ENCODE results near the gene MTSS2. TPM values are rescaled to one million over a fixed set of nuclear protein-coding genes. Genes with fewer than 3 reads are reported as not detected.

MTSS2 gene
- polyA plus RNA-seq, 1 donor from 2014 or later: 20.4 TPM

DNA sequence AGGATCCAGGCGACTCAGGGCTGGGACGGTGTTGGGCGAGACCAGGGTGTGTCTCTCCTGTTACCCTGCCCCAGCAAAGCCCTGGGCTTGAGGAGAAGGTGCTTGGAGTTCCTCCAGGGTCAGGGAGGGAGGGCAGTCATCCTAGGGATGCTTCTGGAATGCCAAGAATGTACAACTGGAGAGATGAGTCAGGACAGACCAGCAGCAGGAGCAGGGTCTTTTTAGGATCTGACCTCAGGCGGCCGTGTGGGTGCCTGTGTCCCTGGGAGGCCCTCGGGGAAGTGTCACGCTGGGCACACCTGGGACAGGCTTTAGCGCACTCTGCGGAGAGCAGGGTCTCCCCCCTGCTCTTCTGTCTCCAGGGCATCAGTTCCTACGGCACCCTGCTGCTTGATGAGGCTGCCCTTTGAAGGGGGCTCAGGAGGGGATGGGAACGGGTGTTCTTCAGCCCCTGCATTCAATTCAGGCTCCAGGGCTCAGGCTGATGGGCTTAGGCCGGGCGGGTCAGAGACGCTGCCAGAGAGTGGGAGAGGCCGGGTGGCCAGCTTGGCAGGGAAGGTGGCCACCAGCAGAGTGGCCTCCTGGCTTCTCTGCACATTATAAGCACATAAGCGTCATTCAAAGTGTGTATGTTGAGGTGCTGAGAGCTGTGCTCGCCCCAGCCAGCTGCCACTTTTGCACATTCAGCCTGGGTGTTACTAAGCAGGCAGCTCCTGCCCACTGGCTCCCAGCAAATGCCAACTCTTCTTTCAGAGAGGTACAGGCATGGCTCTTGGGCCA lies 8.4 kb upstream of the MTSS2 start:
- H3K36me3 ChIP-seq (ENCODE audit: insufficient read depth, low read length): no peaks in the 10 kb centered on the region

DNA sequence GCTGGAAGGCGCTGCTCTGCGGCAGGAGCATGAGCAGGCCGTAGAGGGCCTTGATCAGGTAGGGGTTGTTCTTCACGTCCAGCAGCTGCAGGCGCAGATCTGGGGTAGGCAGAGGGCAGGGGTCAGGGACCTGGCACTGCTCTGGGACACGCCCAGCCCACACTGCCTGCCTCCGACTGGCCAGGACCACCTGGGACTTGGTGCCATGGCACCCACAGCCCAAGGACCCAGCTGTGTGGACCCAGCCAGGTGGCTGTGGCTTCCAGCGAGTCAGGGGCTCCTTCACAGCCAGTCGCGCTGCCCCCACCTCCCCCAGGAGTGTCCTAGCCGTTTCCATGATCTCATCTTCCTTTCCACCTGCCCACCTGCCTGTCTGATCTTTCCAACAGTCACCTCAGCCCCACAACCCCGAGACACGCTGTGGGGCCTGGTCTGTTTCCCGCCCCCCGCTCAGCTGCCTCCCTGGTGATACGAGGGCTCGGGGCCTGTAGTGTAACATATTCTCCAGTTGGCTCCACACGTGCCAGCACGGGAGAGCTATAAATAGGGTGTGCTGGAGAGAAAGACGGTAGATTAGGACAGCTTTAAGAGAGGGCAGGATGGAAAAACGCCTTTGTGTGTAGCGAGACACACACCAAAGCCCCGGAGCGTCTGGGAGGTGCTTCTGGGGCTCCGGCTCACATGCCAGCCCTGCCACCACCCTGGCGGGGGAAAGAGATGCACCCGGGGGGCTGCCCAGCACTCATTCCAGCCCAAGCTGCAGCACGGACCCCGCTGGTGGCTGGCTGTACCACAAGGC lies 7.2 kb upstream of the MTSS2 start:
- no peaks in the 10 kb centered on the region for H3K27me3 ChIP-seq (ENCODE audit: insufficient read depth, low read depth, low read length)
- H2AFZ ChIP-seq (ENCODE audit: low read depth, low read length): no peak overlapping the region

More for the DNA sequence above, 8.4 kb upstream of the MTSS2 start:
- Histone ChIP-seq H3K9ac (ENCODE audit: low read length) (no peak overlapping the region), H3K27me3 (ENCODE audit: insufficient read depth, low read depth, low read length) (no peaks in the 10 kb centered on the region), H3K4me2 (ENCODE audit: low read length) (no peak overlapping the region), H3K9me3 (ENCODE audit: low read length) (no peaks in the 10 kb centered on the region), H4K20me1 (ENCODE audit: insufficient read depth) (no peaks in the 10 kb centered on the region), H3K27ac (ENCODE audit: low read length) (no peak overlapping the region), H3K79me2 (replicated peaks; ENCODE audit: insufficient read depth, low read length) (no peaks in the 10 kb centered on the region), H3F3A (ENCODE audit: insufficient read depth, low read length, poor library complexity, severe bottlenecking) (no peaks in the 10 kb centered on the region), H2AFZ (ENCODE audit: low read depth, low read length) (no peak overlapping the region), H3K4me3 (ENCODE audit: low read length) (no peak overlapping the region), H3K9me2 (ENCODE audit: insufficient read depth, low read length) (no peaks in the 10 kb centered on the region)
- TF ChIP-seq RAD21 (conservative IDR thresholded peaks at IDR 0.05) (no peak), EP300 (conservative IDR thresholded peaks at IDR 0.05; ENCODE audit: poor library complexity, severe bottlenecking) (no peak), MXI1 (conservative IDR thresholded peaks at IDR 0.05; ENCODE audit: poor library complexity, severe bottlenecking) (no peak), TAF1 (IDR thresholded peaks at IDR 0.05; ENCODE audit: low read depth) (no peak), POLR2AphosphoS5 (IDR thresholded peaks at IDR 0.05) (no peak), EZH2 (IDR thresholded peaks at IDR 0.05; ENCODE audit: borderline replicate concordance, insufficient read depth, low read length, poor library complexity, severe bottlenecking) (no peak), SMC3 (conservative IDR thresholded peaks at IDR 0.05; ENCODE audit: poor library complexity) (no peak)
- TF ChIP-seq, protein P1, sequence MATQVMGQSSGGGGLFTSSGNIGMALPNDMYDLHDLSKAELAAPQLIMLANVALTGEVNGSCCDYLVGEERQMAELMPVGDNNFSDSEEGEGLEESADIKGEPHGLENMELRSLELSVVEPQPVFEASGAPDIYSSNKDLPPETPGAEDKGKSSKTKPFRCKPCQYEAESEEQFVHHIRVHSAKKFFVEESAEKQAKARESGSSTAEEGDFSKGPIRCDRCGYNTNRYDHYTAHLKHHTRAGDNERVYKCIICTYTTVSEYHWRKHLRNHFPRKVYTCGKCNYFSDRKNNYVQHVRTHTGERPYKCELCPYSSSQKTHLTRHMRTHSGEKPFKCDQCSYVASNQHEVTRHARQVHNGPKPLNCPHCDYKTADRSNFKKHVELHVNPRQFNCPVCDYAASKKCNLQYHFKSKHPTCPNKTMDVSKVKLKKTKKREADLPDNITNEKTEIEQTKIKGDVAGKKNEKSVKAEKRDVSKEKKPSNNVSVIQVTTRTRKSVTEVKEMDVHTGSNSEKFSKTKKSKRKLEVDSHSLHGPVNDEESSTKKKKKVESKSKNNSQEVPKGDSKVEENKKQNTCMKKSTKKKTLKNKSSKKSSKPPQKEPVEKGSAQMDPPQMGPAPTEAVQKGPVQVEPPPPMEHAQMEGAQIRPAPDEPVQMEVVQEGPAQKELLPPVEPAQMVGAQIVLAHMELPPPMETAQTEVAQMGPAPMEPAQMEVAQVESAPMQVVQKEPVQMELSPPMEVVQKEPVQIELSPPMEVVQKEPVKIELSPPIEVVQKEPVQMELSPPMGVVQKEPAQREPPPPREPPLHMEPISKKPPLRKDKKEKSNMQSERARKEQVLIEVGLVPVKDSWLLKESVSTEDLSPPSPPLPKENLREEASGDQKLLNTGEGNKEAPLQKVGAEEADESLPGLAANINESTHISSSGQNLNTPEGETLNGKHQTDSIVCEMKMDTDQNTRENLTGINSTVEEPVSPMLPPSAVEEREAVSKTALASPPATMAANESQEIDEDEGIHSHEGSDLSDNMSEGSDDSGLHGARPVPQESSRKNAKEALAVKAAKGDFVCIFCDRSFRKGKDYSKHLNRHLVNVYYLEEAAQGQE (IDR thresholded peaks at IDR 0.05; ENCODE audit: borderline replicate concordance): no peak
- TF ChIP-seq, protein P2, sequence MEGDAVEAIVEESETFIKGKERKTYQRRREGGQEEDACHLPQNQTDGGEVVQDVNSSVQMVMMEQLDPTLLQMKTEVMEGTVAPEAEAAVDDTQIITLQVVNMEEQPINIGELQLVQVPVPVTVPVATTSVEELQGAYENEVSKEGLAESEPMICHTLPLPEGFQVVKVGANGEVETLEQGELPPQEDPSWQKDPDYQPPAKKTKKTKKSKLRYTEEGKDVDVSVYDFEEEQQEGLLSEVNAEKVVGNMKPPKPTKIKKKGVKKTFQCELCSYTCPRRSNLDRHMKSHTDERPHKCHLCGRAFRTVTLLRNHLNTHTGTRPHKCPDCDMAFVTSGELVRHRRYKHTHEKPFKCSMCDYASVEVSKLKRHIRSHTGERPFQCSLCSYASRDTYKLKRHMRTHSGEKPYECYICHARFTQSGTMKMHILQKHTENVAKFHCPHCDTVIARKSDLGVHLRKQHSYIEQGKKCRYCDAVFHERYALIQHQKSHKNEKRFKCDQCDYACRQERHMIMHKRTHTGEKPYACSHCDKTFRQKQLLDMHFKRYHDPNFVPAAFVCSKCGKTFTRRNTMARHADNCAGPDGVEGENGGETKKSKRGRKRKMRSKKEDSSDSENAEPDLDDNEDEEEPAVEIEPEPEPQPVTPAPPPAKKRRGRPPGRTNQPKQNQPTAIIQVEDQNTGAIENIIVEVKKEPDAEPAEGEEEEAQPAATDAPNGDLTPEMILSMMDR (IDR thresholded peaks at IDR 0.05; ENCODE audit: poor library complexity, severe bottlenecking): no peak

More for the DNA sequence above, 7.2 kb upstream of the MTSS2 start:
- no peak overlapping the region for H3K4me2 ChIP-seq (ENCODE audit: low read length)
- H3F3A ChIP-seq (ENCODE audit: insufficient read depth, low read length, poor library complexity, severe bottlenecking): no peaks in the 10 kb centered on the region
- peak overlapping the region; percentile 81 for H3K9ac ChIP-seq (ENCODE audit: low read length)
- no peaks in the 10 kb centered on the region for H3K79me2 ChIP-seq (replicated peaks; ENCODE audit: insufficient read depth, low read length)
- no peak for TF ChIP-seq TAF1 (IDR thresholded peaks at IDR 0.05; ENCODE audit: low read depth)
- TF ChIP-seq EP300 (conservative IDR thresholded peaks at IDR 0.05; ENCODE audit: poor library complexity, severe bottlenecking): no peak
- TF ChIP-seq SMC3 (conservative IDR thresholded peaks at IDR 0.05; ENCODE audit: poor library complexity): no peak
- TF ChIP-seq EZH2 (IDR thresholded peaks at IDR 0.05; ENCODE audit: borderline replicate concordance, insufficient read depth, low read length, poor library complexity, severe bottlenecking): no peak
- peak overlapping the region; percentile 94 for H3K27ac ChIP-seq (ENCODE audit: low read length)
- no peaks in the 10 kb centered on the region for H3K9me3 ChIP-seq (ENCODE audit: low read length)
- no peaks in the 10 kb centered on the region for H3K36me3 ChIP-seq (ENCODE audit: insufficient read depth, low read length)
- H3K4me3 ChIP-seq (ENCODE audit: low read length): peak overlapping the region; percentile 57
- H3K9me2 ChIP-seq (ENCODE audit: insufficient read depth, low read length): no peaks in the 10 kb centered on the region
- no peaks in the 10 kb centered on the region for H4K20me1 ChIP-seq (ENCODE audit: insufficient read depth)
